GM12891 (cell line): Measurements from ENCODE around the gene DENND2D.

ENCODE experiments used
- PAX5 ChIP-seq: IDR thresholded peaks from 2 replicates; pipeline ENCODE4 v1.6.1; 2011; ENCODE audit warnings: low read length, moderate library complexity, mild to moderate bottlenecking; ENCODE audit not compliant: insufficient read depth, severe bottlenecking
- POLR2A ChIP-seq: IDR thresholded peaks from 2 replicates; pipeline ENCODE4 v1.6.1; 2011; ENCODE audit warnings: low read depth, low read length, control low read depth
- POLR2AphosphoS5 ChIP-seq: IDR thresholded peaks from 2 replicates; pipeline ENCODE4 v1.6.1; 2011; ENCODE audit warnings: low read depth, low read length, control low read depth
- SPI1 ChIP-seq: IDR thresholded peaks from 2 replicates; pipeline ENCODE4 v1.6.1; 2011; ENCODE audit warnings: low read depth, low read length, control low read depth
- TAF1 ChIP-seq: IDR thresholded peaks from 2 replicates; pipeline ENCODE4 v1.6.1; 2011; ENCODE audit warnings: low read depth, low read length, control low read depth

GRCh38 chr1:111200802-111201161 is 336 bp upstream of the DENND2D start:
- no peak for TF ChIP-seq POLR2A
- TF ChIP-seq TAF1 = peak; percentile 17; the same call in 1 of the 2 replicates
- TF ChIP-seq POLR2AphosphoS5 = no peak
- TF ChIP-seq PAX5 = no peak
- no peak for TF ChIP-seq SPI1
